Skin epidermis (tissue), 12 donors: Measurements from ENCODE around the gene OR2T29.
"Not testable (repeated sequence)": the region's sequence is repeated elsewhere in the genome, so short reads cannot be mapped to it uniquely, and the experiment has no call there.

Source experiments
- H3K27ac ChIP-seq, 21 experiments: fragments of 200-600 bp; sonication (generic) in 11 of 21; one replicate each; pipeline ENCODE4 v1.5.0; 2020; ENCODE audit warnings: mild to moderate bottlenecking in 3 of 21, inconsistent platforms in 2 of 21, moderate library complexity in 2 of 21
- H3K4me3 ChIP-seq, 7 experiments: fragments of 200-600 bp; sonication (generic) in 2 of 7; one replicate each; pipeline ENCODE4 v1.5.0; 2020; ENCODE audit warnings: inconsistent platforms in 2 of 7, mild to moderate bottlenecking in 2 of 7, moderate library complexity in 1 of 7

The OR2T29 gene, protein sequence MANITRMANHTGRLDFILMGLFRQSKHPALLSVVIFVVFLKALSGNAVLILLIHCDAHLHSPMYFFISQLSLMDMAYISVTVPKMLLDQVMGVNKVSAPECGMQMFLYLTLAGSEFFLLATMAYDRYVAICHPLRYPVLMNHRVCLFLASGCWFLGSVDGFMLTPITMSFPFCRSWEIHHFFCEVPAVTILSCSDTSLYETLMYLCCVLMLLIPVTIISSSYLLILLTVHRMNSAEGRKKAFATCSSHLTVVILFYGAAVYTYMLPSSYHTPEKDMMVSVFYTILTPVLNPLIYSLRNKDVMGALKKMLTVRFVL

GRCh38 chr1:248562672-248563071, at the start of gene OR2T29:
TSS of gene OR2T29 (minus strand) at chr1:248562772. CDS start at chr1:248559491, 3,281 bp downstream.
- not testable (repeated sequence) for H3K27ac ChIP-seq, H3K4me3 ChIP-seq

DNA sequence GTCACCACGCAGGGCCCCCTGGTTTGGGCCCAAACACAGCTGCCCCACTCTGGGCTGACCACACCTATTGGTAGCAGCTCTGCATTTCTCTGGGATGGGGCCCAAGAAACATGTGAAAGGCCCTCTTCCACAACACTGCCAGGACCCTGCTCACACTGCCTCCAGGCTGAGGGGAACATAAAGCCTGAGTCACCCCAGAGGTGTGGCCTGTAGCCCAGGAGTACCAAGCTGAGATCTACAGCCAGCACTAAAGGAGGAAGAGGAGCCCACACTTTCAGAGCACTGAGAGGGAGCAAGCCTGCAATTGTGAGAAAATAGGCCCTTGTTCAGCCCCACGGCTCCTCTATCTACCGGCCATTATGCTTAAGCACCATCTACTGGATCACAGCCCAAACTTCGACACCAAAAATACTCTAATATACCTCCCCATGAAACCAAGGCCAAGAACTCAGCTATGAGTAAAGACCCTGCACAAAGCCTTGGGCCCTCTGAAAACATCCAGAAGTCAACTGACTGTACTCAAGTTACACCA, 49.4 kb upstream of the OR2T29 start:
- Histone ChIP-seq H3K4me3 (no peak overlapping the region), H3K27ac (no peak overlapping the region)

DNA sequence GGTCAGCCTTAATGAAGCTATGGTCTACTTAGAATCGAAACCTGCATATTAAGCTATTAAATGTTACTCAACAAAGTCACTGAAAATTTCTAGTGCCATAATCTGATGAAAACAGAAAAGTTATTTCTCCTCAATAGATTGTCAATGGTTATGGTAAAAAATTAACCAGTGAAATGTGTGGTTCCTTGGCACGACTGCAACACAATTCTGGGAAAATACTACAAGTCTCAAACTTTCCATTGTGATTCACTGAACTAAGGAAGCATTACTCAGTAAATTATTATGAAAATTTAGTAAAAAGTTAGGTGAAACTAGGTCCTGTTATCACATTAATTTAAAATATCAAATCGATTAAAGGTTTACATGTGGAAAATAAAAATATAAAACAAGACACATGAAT, 47.7 kb upstream of the OR2T29 start:
- H3K27ac ChIP-seq: no peak overlapping the region
- H3K4me3 ChIP-seq: no peak overlapping the region

DNA sequence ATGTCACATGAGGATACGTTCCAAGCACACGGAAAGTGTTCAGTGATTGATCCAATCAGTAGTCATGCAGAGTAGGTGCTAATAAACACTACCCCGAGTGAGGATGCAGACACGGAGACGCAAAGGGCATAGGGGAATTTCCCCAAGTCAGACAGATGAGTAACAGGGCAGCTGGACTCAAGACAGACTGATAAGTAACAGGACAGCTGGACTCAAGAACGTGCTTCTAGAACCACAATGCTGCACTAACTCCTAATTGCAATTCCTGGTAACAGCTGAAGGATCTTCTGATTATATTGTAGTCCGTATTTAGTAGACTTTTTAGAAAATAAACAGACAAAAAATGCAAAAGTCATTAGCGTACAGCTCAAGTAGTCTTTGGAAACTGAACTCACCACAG, 36.8 kb upstream of the OR2T29 start:
- H3K4me3 ChIP-seq: no peak overlapping the region
- no peak overlapping the region for H3K27ac ChIP-seq

- no peak within 1 kb of the TSS for H3K27ac ChIP-seq
- no peak within 1 kb of the TSS for H3K4me3 ChIP-seq
These were observed 35.0 kb upstream of the OR2T29 start, which contains the start of gene OR2T10 for GRCh38 chr1:248597589-248597988. TSS of gene OR2T10 (minus strand) at chr1:248597700. CDS start at chr1:248593768, 3,932 bp downstream.

- Histone ChIP-seq H3K27ac (no peak overlapping the region), H3K4me3 (no peak overlapping the region)
These were observed 34.0 kb upstream of the OR2T29 start for GRCh38 chr1:248596615-248597014.

- Histone ChIP-seq H3K4me3 (no peak overlapping the region), H3K27ac (no peak overlapping the region)
These were observed 30.7 kb upstream of the OR2T29 start for GRCh38 chr1:248593226-248593625.

GRCh38 chr1:248592655-248593054, 30.1 kb upstream of the OR2T29 start:
- Histone ChIP-seq H3K27ac (no peak overlapping the region), H3K4me3 (no peak overlapping the region)

GRCh38 chr1:248590055-248590454, 27.5 kb upstream of the OR2T29 start:
- H3K4me3 ChIP-seq: no peak overlapping the region

GRCh38 chr1:248589334-248589733, 26.8 kb upstream of the OR2T29 start:
- H3K27ac ChIP-seq: no peak overlapping the region
- no peak overlapping the region for H3K4me3 ChIP-seq

More at GRCh38 chr1:248590055-248590454, 27.5 kb upstream of the OR2T29 start:
- H3K27ac ChIP-seq: no peak overlapping the region

DNA sequence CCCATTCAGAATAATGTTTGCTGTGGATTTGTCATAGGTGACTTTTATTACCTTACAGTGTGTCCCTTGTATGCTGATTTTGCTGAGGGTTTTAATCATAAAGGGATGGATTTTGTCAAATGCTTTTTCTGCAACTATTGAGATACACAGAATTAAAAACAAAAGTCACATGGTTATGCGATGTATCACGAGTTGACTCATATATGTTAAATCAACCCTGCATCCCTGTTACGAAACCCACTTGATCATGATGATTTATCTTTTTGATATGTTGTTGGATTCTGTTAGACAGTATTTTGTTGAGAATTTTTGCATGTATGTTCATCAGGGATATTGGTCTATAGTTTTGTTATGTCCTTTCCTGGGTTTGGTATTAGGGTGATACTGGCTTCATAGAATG, 22.7 kb upstream of the OR2T29 start:
- H3K4me3 ChIP-seq: no peak overlapping the region
- no peak overlapping the region for H3K27ac ChIP-seq

- no peak overlapping the region for H3K27ac ChIP-seq
- no peak overlapping the region for H3K4me3 ChIP-seq
These were observed 13.8 kb upstream of the OR2T29 start for GRCh38 chr1:248576260-248576980.

- H3K4me3 ChIP-seq, H3K27ac ChIP-seq: not testable (repeated sequence)
These were observed 12.1 kb upstream of the OR2T29 start, which contains the start of gene OR2T34 for GRCh38 chr1:248574657-248575056. TSS of gene OR2T34 (minus strand) at chr1:248574757. CDS start at chr1:248574757, 0 bp downstream.

- not testable (repeated sequence) for H3K4me3 ChIP-seq, H3K27ac ChIP-seq
These were observed 11.3 kb upstream of the OR2T29 start for GRCh38 chr1:248573856-248574255.

GRCh38 chr1:248572049-248572448, 9.5 kb upstream of the OR2T29 start:
- H3K4me3 ChIP-seq, H3K27ac ChIP-seq: not testable (repeated sequence)

- H3K27ac ChIP-seq, H3K4me3 ChIP-seq: not testable (repeated sequence)
These were observed 8.2 kb upstream of the OR2T29 start for GRCh38 chr1:248570811-248571210.

- not testable (repeated sequence) for H3K27ac ChIP-seq, H3K4me3 ChIP-seq
These were observed 6.5 kb upstream of the OR2T29 start for GRCh38 chr1:248569049-248569448.

DNA sequence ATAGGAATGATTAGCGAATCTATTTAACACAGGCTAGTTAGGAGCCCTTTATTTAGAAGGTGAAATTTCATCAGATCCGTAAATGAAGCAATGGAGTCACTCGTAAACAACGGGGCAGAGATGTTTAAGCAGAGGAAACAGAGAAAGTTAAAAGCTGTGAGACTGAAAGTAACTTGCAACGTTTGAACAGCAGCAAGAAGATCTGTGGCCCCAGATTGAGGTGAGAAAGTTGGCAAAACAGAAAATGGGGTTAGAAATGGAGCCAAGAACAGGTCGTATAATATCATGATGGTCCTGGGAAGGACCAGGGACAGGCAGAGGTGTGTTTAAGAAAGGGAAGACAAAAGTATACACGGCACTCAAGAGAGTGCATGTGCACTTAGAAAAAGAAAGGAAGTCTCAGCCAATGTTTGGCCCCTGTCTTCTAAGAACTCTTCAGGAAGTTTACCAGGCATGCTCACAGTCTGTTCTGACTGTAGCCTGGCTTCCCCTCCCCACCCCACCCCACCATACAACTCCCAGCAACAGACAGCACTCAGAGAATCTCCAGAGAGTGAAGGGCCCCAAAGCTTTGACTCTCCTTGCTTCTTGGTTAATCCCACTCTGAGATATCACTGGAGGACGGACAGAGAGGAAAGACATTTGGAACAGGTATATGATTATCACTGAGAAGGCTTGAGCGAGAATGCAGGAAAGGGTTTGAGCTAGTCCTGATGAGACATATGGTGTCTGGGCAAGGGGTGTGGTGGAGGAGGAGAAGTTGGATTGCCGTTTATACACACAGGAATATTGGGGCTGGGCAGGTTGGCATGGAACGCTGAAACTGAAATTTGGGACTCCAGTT, 3.2 kb upstream of the OR2T29 start:
- not testable (repeated sequence) for H3K4me3 ChIP-seq, H3K27ac ChIP-seq

- not testable (repeated sequence) for H3K4me3 ChIP-seq
These were observed 11.5 kb downstream of the OR2T29 start for GRCh38 chr1:248551027-248551426.

DNA sequence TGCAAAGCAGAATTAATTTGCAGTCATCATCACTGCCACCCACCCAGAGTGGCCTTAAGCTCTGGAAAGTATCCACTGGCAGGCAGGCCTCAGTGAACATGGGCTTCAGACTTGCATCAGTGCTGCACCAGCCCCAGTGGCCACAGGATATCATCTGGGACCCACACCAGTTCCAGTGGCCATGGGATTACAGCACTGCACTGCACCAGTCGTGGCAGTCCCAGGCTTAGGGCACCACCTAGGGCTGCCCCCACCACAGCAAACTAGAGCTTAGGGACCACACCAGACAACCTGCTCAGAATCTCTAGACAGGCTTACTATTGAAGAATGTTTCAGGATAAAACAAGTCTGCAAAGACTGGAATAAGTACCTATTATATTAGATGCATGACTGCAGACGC, 15.2 kb downstream of the OR2T29 start:
- H3K4me3 ChIP-seq: not testable (repeated sequence)

More at GRCh38 chr1:248551027-248551426, 11.5 kb downstream of the OR2T29 start:
- not testable (repeated sequence) for H3K27ac ChIP-seq

More for the DNA sequence above, 15.2 kb downstream of the OR2T29 start:
- not testable (repeated sequence) for H3K27ac ChIP-seq
